Keratinocyte (primary cell): ENCODE measurements around the gene LIN28B. TPM values are rescaled to one million over a fixed set of nuclear protein-coding genes. Genes with fewer than 3 reads are reported as not detected.

Experiments
- DNase-seq: peaks from one replicate; pipeline ENCODE4 v3.0.0-alpha.2; 2011; ENCODE audit warnings: low read depth, missing footprints, low spot score
- FAIRE-seq: peaks from 2 replicates; lab custom pipeline; 2011; peaks lifted over from hg19 to GRCh38; lab: Jason Lieb, UNC
- H2AFZ ChIP-seq: 2 replicates; pipeline ENCODE4 v1.6.0; 2012; ENCODE audit warnings: low read length, control low read depth, inconsistent platforms; ENCODE audit not compliant: control insufficient read depth
- H3K27ac ChIP-seq: 2 replicates; pipeline ENCODE4 v1.5.1; 2011; ENCODE audit warnings: low read length; ENCODE audit not compliant: control insufficient read depth, insufficient read depth
- H3K27me3 ChIP-seq: 3 replicates; pipeline ENCODE4 v1.6.0; 2011; ENCODE audit warnings: low read length; ENCODE audit not compliant: control insufficient read depth, insufficient read depth; ENCODE audit errors: extremely low read depth
- H3K36me3 ChIP-seq, 2 experiments: 2 replicates in 1 of 2; 3 replicates in 1 of 2; pipeline ENCODE4 v1.5.1; 2011; ENCODE audit warnings: low read length in 2 of 2, mild to moderate bottlenecking in 1 of 2; ENCODE audit not compliant: control insufficient read depth in 2 of 2, insufficient read depth in 2 of 2; ENCODE audit errors: extremely low read depth in 1 of 2
- H3K4me1 ChIP-seq: 3 replicates; pipeline ENCODE4 v1.5.1; 2011; ENCODE audit warnings: low read length; ENCODE audit not compliant: control insufficient read depth, insufficient read depth; ENCODE audit errors: extremely low read depth
- H3K4me2 ChIP-seq: 3 replicates; pipeline ENCODE4 v1.6.0; 2011; ENCODE audit warnings: low read depth, low read length; ENCODE audit not compliant: control insufficient read depth, insufficient read depth; ENCODE audit errors: extremely low read depth
- H3K4me3 ChIP-seq, 3 experiments: fragments of 200-600 bp in 1 of 3; sonication (generic) in 1 of 3; 2 replicates in 2 of 3; 3 replicates in 1 of 3; pipeline ENCODE4 v1.5.1; 2011 to 2016; ENCODE audit warnings: low read length in 3 of 3, mild to moderate bottlenecking in 3 of 3, control low read depth in 2 of 3, inconsistent platforms in 1 of 3, low read depth in 1 of 3, mixed read lengths in 1 of 3, mixed run types in 1 of 3, moderate library complexity in 1 of 3; ENCODE audit not compliant: control insufficient read depth in 2 of 3, insufficient read depth in 2 of 3; ENCODE audit errors: extremely low read depth in 1 of 3
- H3K79me2 ChIP-seq: 2 replicates; pipeline ENCODE4 v1.6.0; 2012; ENCODE audit warnings: low read length; ENCODE audit not compliant: control insufficient read depth, insufficient read depth
- H3K9ac ChIP-seq: 3 replicates; pipeline ENCODE4 v1.6.0; 2011; ENCODE audit warnings: low read length; ENCODE audit not compliant: control insufficient read depth, insufficient read depth; ENCODE audit errors: extremely low read depth
- H3K9me1 ChIP-seq: 3 replicates; pipeline ENCODE4 v1.6.0; 2011; ENCODE audit warnings: low read length; ENCODE audit not compliant: control insufficient read depth, insufficient read depth; ENCODE audit errors: extremely low read depth
- H3K9me3 ChIP-seq: 2 replicates; pipeline ENCODE4 v1.5.1; 2012; ENCODE audit warnings: low read depth, low read length; ENCODE audit not compliant: control insufficient read depth
- H4K20me1 ChIP-seq: 3 replicates; pipeline ENCODE4 v1.6.0; 2011; ENCODE audit warnings: low read length; ENCODE audit not compliant: control insufficient read depth, insufficient read depth; ENCODE audit errors: extremely low read depth
- EZH2 ChIP-seq: IDR thresholded peaks from one replicate; pipeline ENCODE4 v1.6.1; 2012; ENCODE audit warnings: inconsistent platforms, mild to moderate bottlenecking, low read length, moderate library complexity
- dilution Hi-C: fragments of 300-500 bp; cut with MboI; formaldehyde crosslinking; loops from one replicate; pipeline ENCODE4 v1.7.0; 2020; ENCODE audit warnings: low sequenced_read_pairs; ENCODE audit not compliant: extremely low pct_ligation_motif_present
- polyA plus RNA-seq, 5 experiments: library from polyadenylated mRNA; depleted of rRNA in 3 of 5; stranded (reverse) in 3 of 5; stranded (forward) in 1 of 5; unstranded in 1 of 5; fragments of >200 nt; gene quantifications; 1 replicate in 1 of 5; 2 replicates in 3 of 5; 3 replicates in 1 of 5; pipeline versions ENCODE4 v1.2.1 to v1.2.3, GENCODE V29; 2011 to 2012; ENCODE audit warnings: missing spikeins in 2 of 5, low read depth in 1 of 5, low replicate concordance in 1 of 5
- TF ChIP-seq, protein P1 (sequence below), 3 experiments: IDR thresholded peaks in 1 of 3; conservative IDR thresholded peaks in 1 of 3; optimal IDR thresholded peaks in 1 of 3; 2 replicates in 2 of 3; 3 replicates in 1 of 3; pipeline versions ENCODE3 to v1.5.1; 2011; ENCODE audit warnings: low read length in 3 of 3, mild to moderate bottlenecking in 3 of 3, moderate library complexity in 2 of 3, control low read depth in 1 of 3, inconsistent platforms in 1 of 3; ENCODE audit not compliant: insufficient read depth in 2 of 3; ENCODE audit errors: extremely low read depth in 1 of 3

LIN28B gene
- polyA plus RNA-seq, 1 donor (not counting 4 experiments of a cell fraction or from before 2014, with no cell fraction given): not detected

DNA sequence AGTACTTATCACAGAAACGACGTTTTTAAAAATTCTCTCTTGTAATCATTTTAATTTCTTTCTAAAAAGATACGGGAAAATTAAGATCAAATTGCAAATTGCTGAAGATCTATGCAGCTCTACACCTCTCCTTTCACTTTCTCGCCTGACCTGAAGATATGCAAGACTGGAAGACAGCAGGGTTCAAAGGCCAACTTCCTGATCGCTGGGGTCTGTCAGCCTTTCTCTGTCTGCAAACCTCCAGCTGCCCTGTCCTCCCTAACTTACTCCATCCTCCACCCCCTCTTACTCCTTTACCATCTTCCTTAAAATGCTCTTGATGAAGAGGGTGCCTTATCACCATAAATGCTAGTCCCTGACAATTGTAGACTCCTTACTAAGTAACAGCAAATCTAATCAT lies 159.2 kb downstream of the LIN28B start:
- DNase-seq (no peak), FAIRE-seq (no peak)

DNA sequence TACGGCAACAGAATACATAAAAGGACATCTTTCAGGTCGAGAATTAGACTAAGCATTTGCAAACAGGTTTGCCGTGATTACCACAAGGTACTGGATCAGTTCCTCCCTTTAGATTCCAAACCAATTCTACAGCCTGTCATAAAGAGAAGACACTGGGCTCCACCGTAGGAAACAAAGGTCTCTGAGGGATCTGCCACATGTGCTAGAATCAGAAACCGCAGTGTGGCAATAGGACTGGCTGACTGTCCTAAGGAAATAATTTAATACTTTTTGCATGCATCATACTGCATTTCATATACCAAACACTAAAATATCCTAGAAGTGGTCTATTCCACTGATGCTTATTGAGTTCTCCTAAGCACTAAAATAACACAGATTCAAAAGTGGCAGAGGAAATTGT lies 163.7 kb downstream of the LIN28B start:
- dilution Hi-C loops: no loop called here
- H4K20me1 ChIP-seq: no peaks in the 10 kb centered on the region
- H3K27me3 ChIP-seq: no peaks in the 10 kb centered on the region
- H3K36me3 ChIP-seq: no peaks in the 10 kb centered on the region
- no peak overlapping the region for H2AFZ ChIP-seq
- no peak for FAIRE-seq
- H3K9ac ChIP-seq: no peak overlapping the region
- H3K4me3 ChIP-seq: no peak overlapping the region
- H3K4me1 ChIP-seq: no peaks in the 10 kb centered on the region
- H3K79me2 ChIP-seq: no peaks in the 10 kb centered on the region
- no peak for TF ChIP-seq EZH2
- TF ChIP-seq, protein P1, sequence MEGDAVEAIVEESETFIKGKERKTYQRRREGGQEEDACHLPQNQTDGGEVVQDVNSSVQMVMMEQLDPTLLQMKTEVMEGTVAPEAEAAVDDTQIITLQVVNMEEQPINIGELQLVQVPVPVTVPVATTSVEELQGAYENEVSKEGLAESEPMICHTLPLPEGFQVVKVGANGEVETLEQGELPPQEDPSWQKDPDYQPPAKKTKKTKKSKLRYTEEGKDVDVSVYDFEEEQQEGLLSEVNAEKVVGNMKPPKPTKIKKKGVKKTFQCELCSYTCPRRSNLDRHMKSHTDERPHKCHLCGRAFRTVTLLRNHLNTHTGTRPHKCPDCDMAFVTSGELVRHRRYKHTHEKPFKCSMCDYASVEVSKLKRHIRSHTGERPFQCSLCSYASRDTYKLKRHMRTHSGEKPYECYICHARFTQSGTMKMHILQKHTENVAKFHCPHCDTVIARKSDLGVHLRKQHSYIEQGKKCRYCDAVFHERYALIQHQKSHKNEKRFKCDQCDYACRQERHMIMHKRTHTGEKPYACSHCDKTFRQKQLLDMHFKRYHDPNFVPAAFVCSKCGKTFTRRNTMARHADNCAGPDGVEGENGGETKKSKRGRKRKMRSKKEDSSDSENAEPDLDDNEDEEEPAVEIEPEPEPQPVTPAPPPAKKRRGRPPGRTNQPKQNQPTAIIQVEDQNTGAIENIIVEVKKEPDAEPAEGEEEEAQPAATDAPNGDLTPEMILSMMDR (optimal IDR thresholded peaks at IDR 0.05 in 1 of 3, IDR thresholded peaks at IDR 0.05 in 1 of 3, conservative IDR thresholded peaks at IDR 0.05 in 1 of 3; ENCODE audit: extremely low read depth in 1 of 3, insufficient read depth in 2 of 3, low read length in 3 of 3): no peak
- no peak overlapping the region for H3K4me2 ChIP-seq
- no peaks in the 10 kb centered on the region for H3K9me3 ChIP-seq
- no peaks in the 10 kb centered on the region for H3K9me1 ChIP-seq
- no peak for DNase-seq
- H3K27ac ChIP-seq: no peak overlapping the region

More for the DNA sequence above, 159.2 kb downstream of the LIN28B start:
- no peaks in the 10 kb centered on the region for H3K36me3 ChIP-seq
- H3K9me3 ChIP-seq: no peaks in the 10 kb centered on the region
- no peaks in the 10 kb centered on the region for H3K79me2 ChIP-seq
- H3K9me1 ChIP-seq: no peaks in the 10 kb centered on the region
- no peaks in the 10 kb centered on the region for H3K27me3 ChIP-seq
- dilution Hi-C loops: no loop called here
- no peak overlapping the region for H3K4me2 ChIP-seq
- H3K4me1 ChIP-seq: no peaks in the 10 kb centered on the region
- H3K27ac ChIP-seq: no peak overlapping the region
- TF ChIP-seq, protein P1 (optimal IDR thresholded peaks at IDR 0.05 in 1 of 3, IDR thresholded peaks at IDR 0.05 in 1 of 3, conservative IDR thresholded peaks at IDR 0.05 in 1 of 3; ENCODE audit: extremely low read depth in 1 of 3, insufficient read depth in 2 of 3, low read length in 3 of 3): no peak
- TF ChIP-seq EZH2: no peak
- H3K4me3 ChIP-seq: no peak overlapping the region
- H2AFZ ChIP-seq: no peak overlapping the region
- H4K20me1 ChIP-seq: no peaks in the 10 kb centered on the region
- H3K9ac ChIP-seq: no peak overlapping the region
